GM23338 (cell line): Measurements from ENCODE around the gene ZBED5.

ENCODE experiments used
- ETS1 ChIP-seq: IDR thresholded peaks from 2 replicates; pipeline ENCODE4 v1.6.1; 2016; ENCODE audit warnings: antibody characterized with exemption
- EZH2 ChIP-seq: fragments of 200-600 bp; sonication (generic); IDR thresholded peaks from one replicate; pipeline ENCODE4 v1.8.0; 2017; ENCODE audit warnings: antibody characterized with exemption, mild to moderate bottlenecking, low read depth; ENCODE audit not compliant: unreplicated experiment
- EZH2phosphoT487 ChIP-seq: fragments of 200-600 bp; sonication (generic); IDR thresholded peaks from one replicate; pipeline ENCODE4 v1.8.1; 2018; ENCODE audit warnings: antibody characterized with exemption; ENCODE audit not compliant: unreplicated experiment
- JUNB ChIP-seq: IDR thresholded peaks from one replicate; pipeline ENCODE4 v1.6.1; 2016; ENCODE audit warnings: antibody characterized with exemption; ENCODE audit not compliant: unreplicated experiment
- POLR2AphosphoS5 ChIP-seq: IDR thresholded peaks from 2 replicates; pipeline ENCODE4 v1.6.1; 2016; ENCODE audit warnings: antibody characterized with exemption, low read depth
- ZNF331 ChIP-seq: fragments of 250-450 bp; sonication (Bioruptor Pico); IDR thresholded peaks from 2 replicates; pipeline ENCODE4 v1.5.0; 2020; ENCODE audit warnings: low read depth, mild to moderate bottlenecking, moderate library complexity
- ZNF462 ChIP-seq: fragments of 250-450 bp; sonication (Bioruptor Pico); IDR thresholded peaks from 2 replicates; pipeline ENCODE4 v1.5.0; 2020; ENCODE audit warnings: mild to moderate bottlenecking, moderate library complexity
- TF ChIP-seq, protein P1 (sequence below), 2 experiments: fragments of 200-600 bp in 1 of 2; sonication (generic) in 1 of 2; conservative IDR thresholded peaks; 2 replicates each; pipeline versions ENCODE4 v1.5.1 to v1.6.1; 2016 to 2017; ENCODE audit warnings: antibody characterized with exemption in 2 of 2, low read depth in 2 of 2, mild to moderate bottlenecking in 2 of 2, moderate library complexity in 1 of 2
- TF ChIP-seq, protein P2 (sequence below): IDR thresholded peaks from one replicate; pipeline ENCODE4 v1.6.1; 2018; ENCODE audit warnings: antibody characterized with exemption; ENCODE audit not compliant: unreplicated experiment

- TF ChIP-seq, protein P1, sequence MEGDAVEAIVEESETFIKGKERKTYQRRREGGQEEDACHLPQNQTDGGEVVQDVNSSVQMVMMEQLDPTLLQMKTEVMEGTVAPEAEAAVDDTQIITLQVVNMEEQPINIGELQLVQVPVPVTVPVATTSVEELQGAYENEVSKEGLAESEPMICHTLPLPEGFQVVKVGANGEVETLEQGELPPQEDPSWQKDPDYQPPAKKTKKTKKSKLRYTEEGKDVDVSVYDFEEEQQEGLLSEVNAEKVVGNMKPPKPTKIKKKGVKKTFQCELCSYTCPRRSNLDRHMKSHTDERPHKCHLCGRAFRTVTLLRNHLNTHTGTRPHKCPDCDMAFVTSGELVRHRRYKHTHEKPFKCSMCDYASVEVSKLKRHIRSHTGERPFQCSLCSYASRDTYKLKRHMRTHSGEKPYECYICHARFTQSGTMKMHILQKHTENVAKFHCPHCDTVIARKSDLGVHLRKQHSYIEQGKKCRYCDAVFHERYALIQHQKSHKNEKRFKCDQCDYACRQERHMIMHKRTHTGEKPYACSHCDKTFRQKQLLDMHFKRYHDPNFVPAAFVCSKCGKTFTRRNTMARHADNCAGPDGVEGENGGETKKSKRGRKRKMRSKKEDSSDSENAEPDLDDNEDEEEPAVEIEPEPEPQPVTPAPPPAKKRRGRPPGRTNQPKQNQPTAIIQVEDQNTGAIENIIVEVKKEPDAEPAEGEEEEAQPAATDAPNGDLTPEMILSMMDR (conservative IDR thresholded peaks at IDR 0.05; ENCODE audit: low read depth in 2 of 2), result no peak
- TF ChIP-seq POLR2AphosphoS5 (no peak), EZH2phosphoT487 (no peak), ZNF462 (CRISPR knock-in tag) (no peak), ZNF331 (no peak), EZH2 (no peak), ETS1 (no peak), JUNB (no peak)
- TF ChIP-seq, protein P2, sequence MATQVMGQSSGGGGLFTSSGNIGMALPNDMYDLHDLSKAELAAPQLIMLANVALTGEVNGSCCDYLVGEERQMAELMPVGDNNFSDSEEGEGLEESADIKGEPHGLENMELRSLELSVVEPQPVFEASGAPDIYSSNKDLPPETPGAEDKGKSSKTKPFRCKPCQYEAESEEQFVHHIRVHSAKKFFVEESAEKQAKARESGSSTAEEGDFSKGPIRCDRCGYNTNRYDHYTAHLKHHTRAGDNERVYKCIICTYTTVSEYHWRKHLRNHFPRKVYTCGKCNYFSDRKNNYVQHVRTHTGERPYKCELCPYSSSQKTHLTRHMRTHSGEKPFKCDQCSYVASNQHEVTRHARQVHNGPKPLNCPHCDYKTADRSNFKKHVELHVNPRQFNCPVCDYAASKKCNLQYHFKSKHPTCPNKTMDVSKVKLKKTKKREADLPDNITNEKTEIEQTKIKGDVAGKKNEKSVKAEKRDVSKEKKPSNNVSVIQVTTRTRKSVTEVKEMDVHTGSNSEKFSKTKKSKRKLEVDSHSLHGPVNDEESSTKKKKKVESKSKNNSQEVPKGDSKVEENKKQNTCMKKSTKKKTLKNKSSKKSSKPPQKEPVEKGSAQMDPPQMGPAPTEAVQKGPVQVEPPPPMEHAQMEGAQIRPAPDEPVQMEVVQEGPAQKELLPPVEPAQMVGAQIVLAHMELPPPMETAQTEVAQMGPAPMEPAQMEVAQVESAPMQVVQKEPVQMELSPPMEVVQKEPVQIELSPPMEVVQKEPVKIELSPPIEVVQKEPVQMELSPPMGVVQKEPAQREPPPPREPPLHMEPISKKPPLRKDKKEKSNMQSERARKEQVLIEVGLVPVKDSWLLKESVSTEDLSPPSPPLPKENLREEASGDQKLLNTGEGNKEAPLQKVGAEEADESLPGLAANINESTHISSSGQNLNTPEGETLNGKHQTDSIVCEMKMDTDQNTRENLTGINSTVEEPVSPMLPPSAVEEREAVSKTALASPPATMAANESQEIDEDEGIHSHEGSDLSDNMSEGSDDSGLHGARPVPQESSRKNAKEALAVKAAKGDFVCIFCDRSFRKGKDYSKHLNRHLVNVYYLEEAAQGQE, result no peak
Observed at GRCh38 chr11:10906521-10906920, 48.7 kb upstream of the ZBED5 start.
